Panc1 (cell line): ENCODE measurements around the gene FANCI. TPM values are rescaled to one million over a fixed set of nuclear protein-coding genes. Genes with fewer than 3 reads are reported as not detected.

ENCODE experiments used
- ATAC-seq: fragments of 200-7000 bp; cut with Tn5 transposase; 2 replicates; pipeline ENCODE4 v1.9.1; 2020; ENCODE audit warnings: mild to moderate bottlenecking, moderate library complexity
- BruUV-seq: library from RNA; stranded (reverse); fragments of 400-500 nt; replicated peaks from 2 replicates; lab custom pipeline; 2021; lab: Mats Ljungman, UMichigan
- CTCF ChIA-PET: fragments of 300-600 bp; sonication (Branson Sonifier 250); formaldehyde crosslinking; loops from one replicate; lab custom pipeline; 2022; ENCODE audit warnings: antibody characterized with exemption; lab: Charles Lee
- POLR2A ChIA-PET: fragments of 300-600 bp; sonication (Branson Sonifier 250); formaldehyde crosslinking; loops from one replicate; lab custom pipeline; 2022; ENCODE audit warnings: antibody characterized with exemption; lab: Charles Lee
- DNase-seq: peaks from one replicate; pipeline ENCODE4 v3.0.0-alpha.2; 2010; ENCODE audit warnings: low read depth, low spot score
- H3K27ac ChIP-seq: 2 replicates; pipeline ENCODE4 v1.5.1; 2011; ENCODE audit warnings: mild to moderate bottlenecking, low read length, inconsistent platforms
- H3K27me3 ChIP-seq: fragments of 200-500 bp; sonication (Bioruptor generic); 2 replicates; pipeline ENCODE4 v1.6.0; 2014; ENCODE audit warnings: low read length, inconsistent platforms; ENCODE audit not compliant: control insufficient read depth, insufficient read depth
- H3K36me3 ChIP-seq: fragments of 200-500 bp; sonication (Bioruptor generic); 2 replicates; pipeline ENCODE4 v1.5.1; 2014; ENCODE audit warnings: inconsistent platforms, mild to moderate bottlenecking, low read length, moderate library complexity; ENCODE audit not compliant: control insufficient read depth, insufficient read depth
- H3K4me1 ChIP-seq: 2 replicates; pipeline ENCODE4 v1.5.1; 2011; ENCODE audit warnings: inconsistent platforms, mild to moderate bottlenecking, low read length, moderate library complexity; ENCODE audit not compliant: control insufficient read depth, insufficient read depth
- H3K4me3 ChIP-seq, 2 experiments: 2 replicates each; pipeline ENCODE4 v1.5.1; 2011 to 2012; ENCODE audit warnings: low read depth in 2 of 2, low read length in 2 of 2, mild to moderate bottlenecking in 2 of 2, inconsistent platforms in 1 of 2, moderate library complexity in 1 of 2
- H3K9me3 ChIP-seq: fragments of 200-500 bp; sonication (Bioruptor generic); 2 replicates; pipeline ENCODE4 v1.5.1; 2014; ENCODE audit warnings: low read depth, mild to moderate bottlenecking, inconsistent platforms, low read length, moderate library complexity; ENCODE audit not compliant: control insufficient read depth, insufficient read depth
- CTCF ChIP-seq: fragments of 450-650 bp; IDR thresholded peaks from 2 replicates; pipeline ENCODE4 v1.5.1; 2017; ENCODE audit warnings: mild to moderate bottlenecking
- POLR2AphosphoS5 ChIP-seq: IDR thresholded peaks from 2 replicates; pipeline ENCODE4 v1.6.1; 2012; ENCODE audit warnings: mild to moderate bottlenecking, low read depth, low read length, moderate library complexity
- REST ChIP-seq, 2 experiments: IDR thresholded peaks; 2 replicates each; pipeline ENCODE4 v1.6.1; 2011 to 2012; ENCODE audit warnings: low read depth in 2 of 2, control low read depth in 1 of 2, low read length in 1 of 2, mild to moderate bottlenecking in 1 of 2, moderate library complexity in 1 of 2; ENCODE audit not compliant: insufficient read depth in 1 of 2
- SIN3A ChIP-seq: IDR thresholded peaks from 2 replicates; pipeline ENCODE4 v1.6.1; 2012; ENCODE audit warnings: low read depth, mild to moderate bottlenecking, low read length, moderate library complexity, borderline replicate concordance; ENCODE audit not compliant: insufficient read depth
- TCF7L2 ChIP-seq: IDR thresholded peaks from 2 replicates; pipeline ENCODE4 v1.6.1; 2011; ENCODE audit warnings: mild to moderate bottlenecking, low read depth, low read length, inconsistent platforms
- in situ Hi-C: cut with HindIII; loops from 2 replicates; pipeline ENCODE4 v1.10.0; 2016; ENCODE audit warnings: low sequenced_read_pairs, low pct_unique_long_range_greater_than_20kb
- intact Hi-C: fragments of 100-400 bp; cut with micrococcal nuclease; formaldehyde crosslinking; loops from one replicate; pipeline ENCODE4 v1.10.0; 2022; ENCODE audit not compliant: unreplicated experiment
- total RNA-seq: library from RNA; stranded (reverse); gene quantifications from one replicate; pipeline ENCODE4 v1.2.1, GENCODE V29; 2021; ENCODE audit not compliant: unreplicated experiment

FANCI gene
- total RNA-seq, 1 experiment from 2014 or later = 96.2 TPM

GRCh38 chr15:89335298-89336041 lies 91.7 kb downstream of the FANCI start:
- H3K27ac ChIP-seq = peak overlapping the region; percentile 61
- POLR2A ChIA-PET = interaction anchor here (0.5 to 0.7 kb wide), 2 partner anchors 38 to 240 kb away, joined by 3 to 6 read pairs; partner anchors contain the start of gene TICRR
- H3K4me1 ChIP-seq = peaks cover 32% of the 10 kb centered on the region
- peaks cover 28% of the 10 kb centered on the region for H3K36me3 ChIP-seq
- intact Hi-C loops (no loop called here), in situ Hi-C loops (no loop called here)
- BruUV-seq = TSS peak; percentile 100
- no peaks in the 10 kb centered on the region for H3K9me3 ChIP-seq
- TF ChIP-seq TCF7L2 (0 out of 2 replicates have a peak, but pooled peaks have one; percentile 5), POLR2AphosphoS5 (no peak)
- no peak for DNase-seq
- CTCF ChIA-PET = interaction anchor here (0.5 kb wide), 2 partner anchors 95 to 123 kb away, joined by 4 to 5 read pairs; no protein-coding TSS in a partner anchor
- ATAC-seq = no peak
- H3K4me3 ChIP-seq = peak overlapping the region; percentile 53 to 82
- H3K27me3 ChIP-seq = no peaks in the 10 kb centered on the region

- Histone ChIP-seq H3K27me3 (no peaks in the 10 kb centered on the region), H3K36me3 (peaks cover 4% of the 10 kb centered on the region; the same call in 1 of the 2 replicates), H3K9me3 (no peaks in the 10 kb centered on the region), H3K4me3 (no peak overlapping the region), H3K4me1 (peaks cover 12% of the 10 kb centered on the region; the same call in 1 of the 2 replicates), H3K27ac (no peak overlapping the region)
- CTCF ChIA-PET = no interaction called here
- POLR2A ChIA-PET = no interaction called here
- intact Hi-C loops (no loop called here), in situ Hi-C loops (no loop called here)
- DNase-seq = no peak
- TF ChIP-seq SIN3A (no peak), TCF7L2 (no peak), POLR2AphosphoS5 (no peak), REST (IDR thresholded peaks at IDR 0.05; ENCODE audit: insufficient read depth in 1 of 2, low read depth in 2 of 2, low read length in 1 of 2) (no peak), CTCF (no peak)
- no TSS peak for BruUV-seq
- no peak for ATAC-seq
Observed at GRCh38 chr15:89338036-89338435, 94.3 kb downstream of the FANCI start.

DNA sequence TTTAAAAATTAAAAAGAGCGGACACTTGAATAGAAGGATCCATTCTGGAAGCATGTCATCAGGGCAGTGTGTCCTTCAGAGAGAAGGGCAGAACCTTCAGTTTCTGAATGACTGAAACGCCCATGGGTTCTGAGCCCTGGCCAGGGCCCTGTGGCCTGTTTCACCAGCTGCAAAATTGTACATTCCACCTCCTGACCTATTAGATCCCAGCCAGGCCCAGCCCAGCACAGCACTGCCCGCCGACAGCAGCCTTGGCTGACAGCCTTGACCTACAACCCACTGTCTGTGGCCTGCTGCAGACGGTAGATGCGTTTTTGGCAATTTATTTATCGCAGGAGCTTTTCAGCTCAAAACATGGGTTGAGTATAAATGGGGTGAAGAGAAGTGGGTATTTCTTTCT lies 96.8 kb downstream of the FANCI start:
- ChIA-PET CTCF (no interaction called here), POLR2A (no interaction called here)

More for the DNA sequence above, 96.8 kb downstream of the FANCI start:
- intact Hi-C loops (no loop called here), in situ Hi-C loops (no loop called here)
- H3K9me3 ChIP-seq = no peaks in the 10 kb centered on the region
- no peak for DNase-seq
- no peak overlapping the region for H3K4me3 ChIP-seq
- no peaks in the 10 kb centered on the region for H3K36me3 ChIP-seq
- no peak overlapping the region for H3K27ac ChIP-seq
- H3K4me1 ChIP-seq = 0 out of 2 replicates have a peak, but pooled peaks cover 6% of the 10 kb centered on the region
- no TSS peak for BruUV-seq
- no peak for TF ChIP-seq POLR2AphosphoS5
- TF ChIP-seq REST (IDR thresholded peaks at IDR 0.05; ENCODE audit: insufficient read depth in 1 of 2, low read depth in 2 of 2, low read length in 1 of 2) = no peak
- TF ChIP-seq TCF7L2 = no peak
- TF ChIP-seq CTCF = no peak
- TF ChIP-seq SIN3A = no peak
- H3K27me3 ChIP-seq = no peaks in the 10 kb centered on the region
- ATAC-seq = no peak
